ENCODE measurements around the gene OLFML2B.

GRCh38 chr1:162070094-162070748 lies 46.6 kb upstream of the OLFML2B start:
- TF ChIP-seq EZH2phosphoT487 (IDR thresholded peaks at IDR 0.05; ENCODE audit: borderline replicate concordance) (no peak), CTCF (conservative IDR thresholded peaks at IDR 0.05; ENCODE audit: low read length) (no peak)

Measured in Loucy (cell line).